ENCODE measurements around the gene P4HB.

The P4HB gene

DNA sequence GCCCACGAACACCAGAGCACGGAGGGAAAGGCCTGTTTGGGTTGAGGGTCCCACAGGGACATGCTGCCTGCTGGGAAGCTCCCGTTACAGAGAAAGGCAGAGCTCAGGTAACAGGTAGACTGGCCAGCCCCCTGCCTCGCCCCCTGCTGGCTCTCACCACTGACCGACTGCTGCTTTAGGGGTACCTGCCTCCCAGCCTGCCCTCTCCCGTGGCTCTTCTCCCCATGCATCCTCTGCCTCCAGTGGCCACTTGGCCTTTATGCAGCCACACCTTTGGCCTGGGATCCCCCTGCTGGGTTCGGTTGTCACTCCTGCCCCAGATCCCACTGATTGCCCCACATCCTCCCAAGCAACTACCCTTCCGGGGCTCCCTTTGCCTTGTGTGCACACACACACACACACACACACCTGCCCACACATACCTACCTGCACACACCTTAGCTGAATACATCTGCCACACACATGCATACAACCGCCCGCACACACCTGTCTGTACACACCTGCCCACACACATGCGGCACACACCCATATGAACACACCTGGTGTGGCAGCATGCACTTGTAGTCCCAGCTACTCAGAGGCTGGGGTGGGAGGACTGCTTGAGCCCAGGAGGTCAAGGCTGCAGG lies 34.4 kb downstream of the P4HB start:
- Histone ChIP-seq H3K4me3 (replicated peaks; ENCODE audit: insufficient read depth, low read length) (no peak overlapping the region), H3K27ac (replicated peaks) (no peak overlapping the region), H3K27me3 (ENCODE audit: insufficient read depth, poor library complexity, severe bottlenecking) (no peaks in the 10 kb centered on the region)
- no peak for TF ChIP-seq SPI1 (IDR thresholded peaks at IDR 0.05; ENCODE audit: borderline replicate concordance, low read depth)
- TF ChIP-seq, protein P1, sequence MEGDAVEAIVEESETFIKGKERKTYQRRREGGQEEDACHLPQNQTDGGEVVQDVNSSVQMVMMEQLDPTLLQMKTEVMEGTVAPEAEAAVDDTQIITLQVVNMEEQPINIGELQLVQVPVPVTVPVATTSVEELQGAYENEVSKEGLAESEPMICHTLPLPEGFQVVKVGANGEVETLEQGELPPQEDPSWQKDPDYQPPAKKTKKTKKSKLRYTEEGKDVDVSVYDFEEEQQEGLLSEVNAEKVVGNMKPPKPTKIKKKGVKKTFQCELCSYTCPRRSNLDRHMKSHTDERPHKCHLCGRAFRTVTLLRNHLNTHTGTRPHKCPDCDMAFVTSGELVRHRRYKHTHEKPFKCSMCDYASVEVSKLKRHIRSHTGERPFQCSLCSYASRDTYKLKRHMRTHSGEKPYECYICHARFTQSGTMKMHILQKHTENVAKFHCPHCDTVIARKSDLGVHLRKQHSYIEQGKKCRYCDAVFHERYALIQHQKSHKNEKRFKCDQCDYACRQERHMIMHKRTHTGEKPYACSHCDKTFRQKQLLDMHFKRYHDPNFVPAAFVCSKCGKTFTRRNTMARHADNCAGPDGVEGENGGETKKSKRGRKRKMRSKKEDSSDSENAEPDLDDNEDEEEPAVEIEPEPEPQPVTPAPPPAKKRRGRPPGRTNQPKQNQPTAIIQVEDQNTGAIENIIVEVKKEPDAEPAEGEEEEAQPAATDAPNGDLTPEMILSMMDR (IDR thresholded peaks at IDR 0.05; ENCODE audit: insufficient read depth, low read length): no peak
- TF ChIP-seq POLR2AphosphoS5 (IDR thresholded peaks at IDR 0.05; ENCODE audit: low read depth): no peak
- TF ChIP-seq, protein P2, sequence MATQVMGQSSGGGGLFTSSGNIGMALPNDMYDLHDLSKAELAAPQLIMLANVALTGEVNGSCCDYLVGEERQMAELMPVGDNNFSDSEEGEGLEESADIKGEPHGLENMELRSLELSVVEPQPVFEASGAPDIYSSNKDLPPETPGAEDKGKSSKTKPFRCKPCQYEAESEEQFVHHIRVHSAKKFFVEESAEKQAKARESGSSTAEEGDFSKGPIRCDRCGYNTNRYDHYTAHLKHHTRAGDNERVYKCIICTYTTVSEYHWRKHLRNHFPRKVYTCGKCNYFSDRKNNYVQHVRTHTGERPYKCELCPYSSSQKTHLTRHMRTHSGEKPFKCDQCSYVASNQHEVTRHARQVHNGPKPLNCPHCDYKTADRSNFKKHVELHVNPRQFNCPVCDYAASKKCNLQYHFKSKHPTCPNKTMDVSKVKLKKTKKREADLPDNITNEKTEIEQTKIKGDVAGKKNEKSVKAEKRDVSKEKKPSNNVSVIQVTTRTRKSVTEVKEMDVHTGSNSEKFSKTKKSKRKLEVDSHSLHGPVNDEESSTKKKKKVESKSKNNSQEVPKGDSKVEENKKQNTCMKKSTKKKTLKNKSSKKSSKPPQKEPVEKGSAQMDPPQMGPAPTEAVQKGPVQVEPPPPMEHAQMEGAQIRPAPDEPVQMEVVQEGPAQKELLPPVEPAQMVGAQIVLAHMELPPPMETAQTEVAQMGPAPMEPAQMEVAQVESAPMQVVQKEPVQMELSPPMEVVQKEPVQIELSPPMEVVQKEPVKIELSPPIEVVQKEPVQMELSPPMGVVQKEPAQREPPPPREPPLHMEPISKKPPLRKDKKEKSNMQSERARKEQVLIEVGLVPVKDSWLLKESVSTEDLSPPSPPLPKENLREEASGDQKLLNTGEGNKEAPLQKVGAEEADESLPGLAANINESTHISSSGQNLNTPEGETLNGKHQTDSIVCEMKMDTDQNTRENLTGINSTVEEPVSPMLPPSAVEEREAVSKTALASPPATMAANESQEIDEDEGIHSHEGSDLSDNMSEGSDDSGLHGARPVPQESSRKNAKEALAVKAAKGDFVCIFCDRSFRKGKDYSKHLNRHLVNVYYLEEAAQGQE (IDR thresholded peaks at IDR 0.05; ENCODE audit: insufficient replicate concordance, low read depth): no peak
- TF ChIP-seq GABPA (IDR thresholded peaks at IDR 0.05; ENCODE audit: low read depth): no peak
- DNase-seq (ENCODE audit: low read depth in 1 of 2, low spot score in 1 of 2): no peak

DNA sequence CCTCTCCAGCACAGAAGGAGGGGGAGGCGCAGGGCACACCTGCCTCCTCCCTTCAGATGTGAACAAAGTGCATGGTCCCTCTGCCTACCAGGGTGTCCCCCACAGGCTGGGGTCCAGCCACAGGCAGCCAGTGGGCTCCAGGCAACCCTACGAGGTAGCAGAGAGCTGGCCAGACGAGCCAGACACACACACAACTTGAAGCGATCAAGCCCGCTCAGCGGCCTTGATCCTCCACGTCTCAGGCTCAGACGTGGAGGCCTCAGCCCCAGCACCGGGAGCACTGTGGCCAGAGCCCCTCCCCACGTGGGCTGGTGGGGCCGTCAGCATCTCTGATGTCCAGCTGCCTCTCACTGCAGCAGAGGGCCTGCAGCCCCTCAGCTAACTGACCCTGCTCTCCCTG lies 35.7 kb downstream of the P4HB start:
- H3K4me3 ChIP-seq (replicated peaks; ENCODE audit: insufficient read depth, low read length): no peak overlapping the region
- H3K27ac ChIP-seq (replicated peaks): no peak overlapping the region
- TF ChIP-seq, protein P1 (IDR thresholded peaks at IDR 0.05; ENCODE audit: insufficient read depth, low read length): no peak
- no peaks in the 10 kb centered on the region for H3K27me3 ChIP-seq (ENCODE audit: insufficient read depth, poor library complexity, severe bottlenecking)
- no peak for DNase-seq (ENCODE audit: low read depth in 1 of 2, low spot score in 1 of 2)

DNA sequence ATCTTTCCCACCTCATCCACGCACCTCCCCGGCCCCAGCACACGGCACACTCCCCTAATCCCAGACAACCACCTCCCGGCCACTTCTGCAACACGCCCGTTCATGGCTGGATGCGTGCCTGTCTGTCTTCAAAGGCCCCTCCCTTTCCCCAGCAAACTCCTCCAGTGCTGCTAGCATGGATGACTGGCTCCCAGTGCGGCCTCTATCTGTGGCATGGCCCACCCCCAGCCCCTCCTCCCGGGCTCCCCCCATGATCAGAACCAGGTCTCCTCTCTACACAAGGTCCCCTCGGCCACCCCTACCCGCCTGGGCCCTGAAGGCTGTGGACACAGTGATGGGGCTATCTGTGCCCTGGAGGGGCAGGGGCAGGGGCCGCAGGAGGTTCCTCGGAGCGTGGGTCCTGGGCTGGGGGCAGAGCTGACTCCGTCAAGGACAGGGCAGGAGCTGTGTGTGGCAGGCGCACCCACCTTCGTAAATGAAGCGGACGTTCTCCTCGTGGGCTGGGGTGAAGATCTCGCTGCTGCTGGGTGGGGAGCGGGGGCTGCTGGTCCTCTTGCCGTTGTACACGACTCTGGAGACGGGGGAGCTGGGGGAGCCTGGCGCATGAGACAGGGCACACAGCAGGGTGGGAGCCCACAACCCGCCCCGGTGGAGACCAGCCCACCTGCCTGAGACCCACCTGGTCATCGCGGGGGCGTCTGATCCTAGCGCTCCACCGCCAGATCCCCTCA lies 36.4 kb downstream of the P4HB start:
- Histone ChIP-seq H3K27me3 (ENCODE audit: insufficient read depth, poor library complexity, severe bottlenecking) (no peaks in the 10 kb centered on the region), H3K27ac (replicated peaks) (no peak overlapping the region)
- TF ChIP-seq, protein P1 (IDR thresholded peaks at IDR 0.05; ENCODE audit: insufficient read depth, low read length): no peak
- TF ChIP-seq SPI1 (IDR thresholded peaks at IDR 0.05; ENCODE audit: borderline replicate concordance, low read depth): no peak
- no peak for TF ChIP-seq POLR2AphosphoS5 (IDR thresholded peaks at IDR 0.05; ENCODE audit: low read depth)
- TF ChIP-seq, protein P2 (IDR thresholded peaks at IDR 0.05; ENCODE audit: insufficient replicate concordance, low read depth): no peak
- no peak for TF ChIP-seq GABPA (IDR thresholded peaks at IDR 0.05; ENCODE audit: low read depth)

More for the DNA sequence above, 36.4 kb downstream of the P4HB start:
- H3K4me3 ChIP-seq (replicated peaks; ENCODE audit: insufficient read depth, low read length): no peak overlapping the region
- no peak for DNase-seq (ENCODE audit: low read depth in 1 of 2, low spot score in 1 of 2)

Measured in HL-60 (cell line).